ENCODE results near the gene NDOR1.
"Not testable (repeated sequence)": the region's sequence is repeated elsewhere in the genome, so short reads cannot be mapped to it uniquely, and the experiment has no call there.

Gene NDOR1

GRCh38 chr9:137233143-137233980, 27.9 kb downstream of the NDOR1 start:
- DNase-seq = no peak

GRCh38 chr9:137234055-137234697, 28.7 kb downstream of the NDOR1 start:
- no peak for DNase-seq

GRCh38 chr9:137234758-137235423, 29.4 kb downstream of the NDOR1 start:
- no peak for DNase-seq

- no peak for DNase-seq
Measured at GRCh38 chr9:137235424-137236237, 30.1 kb downstream of the NDOR1 start.

DNA sequence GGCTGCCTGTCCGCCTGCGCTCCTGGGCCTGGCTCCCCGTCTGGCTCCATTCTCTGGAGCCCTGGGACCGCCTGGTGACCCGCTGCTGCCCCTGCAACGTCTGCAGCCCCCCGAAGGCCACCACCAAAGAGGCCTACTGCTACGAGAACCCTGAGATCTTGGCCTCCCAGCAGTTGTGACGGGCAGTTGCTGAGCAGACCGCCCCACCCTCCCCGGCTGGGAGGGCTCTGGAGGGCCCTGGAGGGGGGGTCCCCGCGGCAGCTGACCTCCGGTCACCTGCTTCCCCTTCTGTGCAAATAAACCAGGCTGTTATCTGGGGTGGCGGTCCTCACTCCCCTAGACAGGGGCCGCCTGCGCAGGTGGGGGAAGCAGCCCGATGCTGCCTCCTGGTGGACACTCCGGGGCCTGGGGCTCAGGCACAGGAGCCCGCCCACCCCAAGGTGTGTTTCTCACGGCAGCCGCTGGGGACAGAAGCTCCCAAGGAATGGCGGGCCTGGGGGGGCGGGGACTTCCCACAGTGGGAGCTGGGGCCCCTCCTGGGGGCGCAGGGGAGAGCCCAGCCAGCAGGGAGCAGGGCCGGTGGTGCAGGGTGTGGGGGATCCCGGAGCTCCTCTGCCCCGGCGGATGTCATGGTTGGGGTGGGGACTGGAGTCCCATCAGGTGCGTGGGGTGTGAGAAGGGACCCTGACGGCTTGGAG, 30.9 kb downstream of the NDOR1 start:
- no peak for DNase-seq

DNA sequence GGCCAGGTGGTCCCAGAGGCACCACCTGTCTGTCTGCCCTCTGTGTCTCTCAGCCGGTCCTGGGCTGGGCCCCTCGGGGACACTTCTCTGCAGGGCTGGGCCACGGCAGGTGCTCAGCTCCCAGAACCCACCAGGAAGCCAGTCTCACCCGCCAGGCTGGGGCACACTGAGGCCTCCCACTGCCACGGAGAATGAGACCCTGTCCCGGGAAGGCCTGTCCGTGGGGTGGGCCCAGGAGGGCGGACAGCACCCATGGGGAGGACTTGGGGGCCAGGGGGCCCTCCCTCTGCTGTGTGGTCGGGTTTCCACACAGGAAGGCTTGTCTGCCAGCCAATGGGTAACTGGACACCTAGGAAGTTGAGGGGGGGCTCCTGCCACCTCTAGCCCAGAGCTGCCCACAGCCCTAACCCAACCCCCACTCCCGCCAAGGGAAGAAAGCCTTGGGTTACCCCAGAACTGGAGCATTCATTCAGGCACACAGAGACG, 31.5 kb downstream of the NDOR1 start:
- DNase-seq = no peak

GRCh38 chr9:137237759-137238726, 32.5 kb downstream of the NDOR1 start:
- peak; percentile 7 for DNase-seq

GRCh38 chr9:137239541-137240200, 34.2 kb downstream of the NDOR1 start:
- not testable (repeated sequence) for DNase-seq

DNA sequence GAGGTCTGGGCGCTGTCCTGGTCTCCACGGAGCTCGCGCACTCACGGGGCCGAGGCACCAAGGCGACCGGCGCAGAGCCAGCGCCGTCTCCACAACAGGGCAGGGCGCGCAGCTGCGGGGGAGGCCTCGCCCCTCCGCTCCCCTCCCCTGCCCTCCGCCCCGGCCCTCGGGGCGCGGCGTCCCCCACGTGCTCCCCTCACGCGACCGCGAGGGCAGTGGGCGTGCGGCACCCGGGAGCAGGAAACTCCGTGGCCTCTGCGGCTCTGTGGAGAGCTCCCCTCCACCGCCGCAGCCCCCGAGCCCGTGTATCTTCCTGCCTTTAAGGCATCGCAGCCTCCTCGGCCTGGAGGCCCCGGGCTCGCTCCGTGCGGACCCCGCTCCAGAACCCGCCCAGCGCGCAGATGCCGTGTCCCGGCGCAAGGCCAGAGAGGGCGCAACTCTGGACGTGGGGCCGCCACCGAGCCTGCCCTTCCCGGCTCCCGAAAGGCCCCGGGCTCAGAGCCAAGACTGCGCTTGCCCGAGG, 34.9 kb downstream of the NDOR1 start:
- no peak for DNase-seq

DNA sequence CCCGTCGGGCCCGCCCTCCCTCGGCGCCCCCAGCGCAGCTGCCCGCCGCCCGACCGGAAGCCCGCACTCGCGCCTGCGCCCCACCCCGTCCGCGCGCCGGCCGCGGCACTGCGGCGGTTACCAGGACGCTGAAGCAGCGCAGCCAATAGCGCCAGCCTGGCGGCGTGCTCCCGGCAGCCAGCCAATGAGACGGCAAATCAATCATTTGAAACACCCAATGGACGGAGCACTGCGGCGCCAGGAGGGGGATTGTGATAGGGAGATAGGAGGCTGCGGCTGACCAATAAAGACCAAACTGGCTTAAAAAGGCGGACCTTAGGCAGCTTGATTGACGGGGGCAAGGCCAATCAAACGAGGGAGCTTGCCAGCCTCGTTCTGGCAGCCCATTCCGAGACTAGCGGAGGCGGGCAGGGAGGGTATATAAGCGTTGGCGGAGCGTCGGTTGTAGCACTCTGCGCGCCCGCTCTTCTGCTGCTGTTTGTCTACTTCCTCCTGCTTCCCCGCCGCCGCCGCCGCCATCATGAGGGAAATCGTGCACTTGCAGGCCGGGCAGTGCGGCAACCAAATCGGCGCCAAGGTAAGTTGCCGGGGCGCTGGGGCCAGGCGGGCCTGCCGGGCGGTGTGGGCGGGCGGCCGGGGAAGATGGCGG, 35.5 kb downstream of the NDOR1 start, which contains the start of gene TUBB4B:
Gene TUBB4B (plus strand): TSS at position 447 of the 649 bp plus-strand sequence. CDS start 74 bp downstream, at position 521.
- DNase-seq = peak; percentile 87

GRCh38 chr9:137241490-137242268, 36.2 kb downstream of the NDOR1 start:
- DNase-seq = no peak

- DNase-seq = no peak
Measured at GRCh38 chr9:137242269-137243203, 37.0 kb downstream of the NDOR1 start.

GRCh38 chr9:137243266-137243625, 37.7 kb downstream of the NDOR1 start:
- not testable (repeated sequence) for DNase-seq

- no peak for DNase-seq
Measured at GRCh38 chr9:137243626-137244485, 38.4 kb downstream of the NDOR1 start.

DNA sequence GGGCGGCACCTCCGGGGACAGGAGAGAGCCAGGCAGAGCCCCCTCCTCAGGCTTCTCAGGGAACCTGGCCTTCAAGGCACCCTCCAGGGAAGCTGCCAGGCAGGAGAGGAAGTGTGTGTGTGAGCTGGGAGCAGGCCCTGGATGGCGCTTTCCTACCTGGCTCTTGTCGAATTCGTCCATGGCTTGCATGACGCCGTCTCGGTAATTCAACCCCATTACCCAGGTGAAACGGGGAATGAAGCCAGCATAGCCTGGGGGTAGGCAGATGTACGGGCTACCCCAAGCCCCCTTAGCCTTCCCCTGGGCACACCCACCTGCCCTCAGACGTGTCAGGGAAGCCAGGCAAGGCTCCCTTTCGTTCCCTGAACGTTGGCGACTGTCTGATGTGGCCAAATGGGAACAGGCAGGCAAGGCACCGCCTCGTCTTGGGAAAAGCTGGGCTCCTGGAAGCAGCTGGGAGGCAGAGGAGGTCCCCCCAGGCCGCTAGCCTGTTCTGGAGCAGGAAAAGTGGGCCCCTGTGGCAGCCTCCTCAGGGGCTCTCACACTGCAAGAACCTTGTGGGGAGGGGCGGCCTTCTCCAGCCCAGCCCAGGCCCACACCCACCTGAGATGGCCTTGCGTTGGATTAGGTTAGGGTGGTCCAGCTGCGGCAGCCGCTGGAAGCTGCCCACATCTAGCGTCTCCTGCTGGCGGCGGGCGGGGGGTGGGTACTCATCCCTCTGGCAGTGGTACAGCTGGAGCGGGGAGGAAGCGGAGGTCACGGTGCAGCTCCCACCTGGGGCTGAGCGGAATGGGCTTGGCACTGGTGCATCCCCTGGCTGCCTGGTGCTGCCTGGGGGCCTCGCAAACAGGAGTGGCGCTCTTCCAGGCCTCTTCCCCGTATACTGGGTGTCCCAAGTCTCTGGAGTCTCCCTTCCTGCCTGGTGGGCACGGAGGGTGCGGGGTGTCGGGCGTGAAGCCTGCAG, 39.3 kb downstream of the NDOR1 start:
- DNase-seq = no peak
